Hippocampal formation (tissue), 2 donors: ENCODE results near the gene MAP7D1.
"Not testable (repeated sequence)": the region's sequence is repeated elsewhere in the genome, so short reads cannot be mapped to it uniquely, and the experiment has no call there.

ENCODE experiments used
- DNase-seq, 2 donors: peaks; one replicate each; lab custom pipeline; 2025; lab: John Stamatoyannopoulos, UW

MAP7D1 gene

GRCh38 chr1:36151845-36152203, 4.1 kb upstream of the MAP7D1 start:
- DNase-seq: no peak

- no peak for DNase-seq
Observed at GRCh38 chr1:36153476-36153875, 2.5 kb upstream of the MAP7D1 start.

- DNase-seq: no peak
Observed at GRCh38 chr1:36154335-36154734, 1.6 kb upstream of the MAP7D1 start.

- no peak for DNase-seq
Observed at GRCh38 chr1:36154765-36155407, 1.1 kb upstream of the MAP7D1 start.

GRCh38 chr1:36156329-36157114, 562 bp downstream of the MAP7D1 start:
- DNase-seq: peak; percentile 71 to 83

- peak in 1 of 2 donors; percentile 22 for DNase-seq
Observed at GRCh38 chr1:36157115-36157903, 1.3 kb downstream of the MAP7D1 start.

GRCh38 chr1:36157973-36158826, 2.2 kb downstream of the MAP7D1 start:
- peak in 1 of 2 donors; percentile 30 for DNase-seq

GRCh38 chr1:36158827-36159252, 2.9 kb downstream of the MAP7D1 start:
- DNase-seq: not testable (repeated sequence)

- peak; percentile 70 to 76 for DNase-seq
Observed at GRCh38 chr1:36159614-36160387, 3.8 kb downstream of the MAP7D1 start.

GRCh38 chr1:36160388-36160948, 4.5 kb downstream of the MAP7D1 start:
- no peak for DNase-seq

GRCh38 chr1:36160949-36161485, 5.1 kb downstream of the MAP7D1 start:
- DNase-seq: peak; percentile 41 to 60

GRCh38 chr1:36161641-36162531, 5.9 kb downstream of the MAP7D1 start:
- peak in 1 of 2 donors; percentile 40 for DNase-seq

GRCh38 chr1:36162680-36163239, 6.8 kb downstream of the MAP7D1 start:
- no peak for DNase-seq

GRCh38 chr1:36163426-36163825, 7.5 kb downstream of the MAP7D1 start:
- DNase-seq: no peak

GRCh38 chr1:36164361-36164760, 8.4 kb downstream of the MAP7D1 start:
- DNase-seq: no peak

GRCh38 chr1:36165145-36165544, 9.2 kb downstream of the MAP7D1 start:
- no peak for DNase-seq

- no peak for DNase-seq
Observed at GRCh38 chr1:36166136-36166535, 10.2 kb downstream of the MAP7D1 start.

GRCh38 chr1:36166938-36167905, 11.3 kb downstream of the MAP7D1 start:
- no peak for DNase-seq
